Keratinocyte (primary cell): ENCODE measurements around the gene TNIP1.

ENCODE experiments used
- EZH2 ChIP-seq: IDR thresholded peaks from one replicate; pipeline ENCODE4 v1.6.1; 2012; ENCODE audit warnings: inconsistent platforms, mild to moderate bottlenecking, low read length, moderate library complexity
- TF ChIP-seq, protein P1 (sequence below), 3 experiments: IDR thresholded peaks in 1 of 3; conservative IDR thresholded peaks in 1 of 3; optimal IDR thresholded peaks in 1 of 3; 2 replicates in 2 of 3; 3 replicates in 1 of 3; pipeline versions ENCODE3 to v1.5.1; 2011; ENCODE audit warnings: low read length in 3 of 3, mild to moderate bottlenecking in 3 of 3, moderate library complexity in 2 of 3, control low read depth in 1 of 3, inconsistent platforms in 1 of 3; ENCODE audit not compliant: insufficient read depth in 2 of 3; ENCODE audit errors: extremely low read depth in 1 of 3

DNA sequence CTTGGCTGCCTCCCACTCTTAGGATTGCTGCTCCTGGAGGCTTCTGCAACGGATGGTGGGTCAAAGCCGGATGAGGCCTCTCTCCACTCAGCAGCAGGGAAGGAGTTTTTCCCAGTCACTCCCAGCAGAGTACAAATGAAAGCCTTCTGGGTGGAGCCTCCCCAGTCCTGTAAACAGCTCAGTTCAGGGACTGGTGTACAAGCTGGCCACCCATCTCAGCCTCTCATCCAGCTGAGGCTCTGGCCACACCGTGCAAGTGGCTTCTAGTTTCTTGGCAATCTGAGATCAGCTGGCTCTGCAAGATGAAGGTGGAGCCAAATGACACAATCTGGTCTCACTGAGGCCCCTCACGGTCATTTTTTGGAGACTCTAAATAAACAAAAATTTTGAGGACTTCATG lies 50.5 kb downstream of the TNIP1 start:
- TF ChIP-seq, protein P1, sequence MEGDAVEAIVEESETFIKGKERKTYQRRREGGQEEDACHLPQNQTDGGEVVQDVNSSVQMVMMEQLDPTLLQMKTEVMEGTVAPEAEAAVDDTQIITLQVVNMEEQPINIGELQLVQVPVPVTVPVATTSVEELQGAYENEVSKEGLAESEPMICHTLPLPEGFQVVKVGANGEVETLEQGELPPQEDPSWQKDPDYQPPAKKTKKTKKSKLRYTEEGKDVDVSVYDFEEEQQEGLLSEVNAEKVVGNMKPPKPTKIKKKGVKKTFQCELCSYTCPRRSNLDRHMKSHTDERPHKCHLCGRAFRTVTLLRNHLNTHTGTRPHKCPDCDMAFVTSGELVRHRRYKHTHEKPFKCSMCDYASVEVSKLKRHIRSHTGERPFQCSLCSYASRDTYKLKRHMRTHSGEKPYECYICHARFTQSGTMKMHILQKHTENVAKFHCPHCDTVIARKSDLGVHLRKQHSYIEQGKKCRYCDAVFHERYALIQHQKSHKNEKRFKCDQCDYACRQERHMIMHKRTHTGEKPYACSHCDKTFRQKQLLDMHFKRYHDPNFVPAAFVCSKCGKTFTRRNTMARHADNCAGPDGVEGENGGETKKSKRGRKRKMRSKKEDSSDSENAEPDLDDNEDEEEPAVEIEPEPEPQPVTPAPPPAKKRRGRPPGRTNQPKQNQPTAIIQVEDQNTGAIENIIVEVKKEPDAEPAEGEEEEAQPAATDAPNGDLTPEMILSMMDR (optimal IDR thresholded peaks at IDR 0.05 in 1 of 3, IDR thresholded peaks at IDR 0.05 in 1 of 3, conservative IDR thresholded peaks at IDR 0.05 in 1 of 3; ENCODE audit: extremely low read depth in 1 of 3, insufficient read depth in 2 of 3, low read length in 3 of 3) = no peak
- TF ChIP-seq EZH2 = no peak
